Ovary (tissue), 9 donors: ENCODE data around the gene SYNM. TPM values are rescaled to one million over a fixed set of nuclear protein-coding genes. Genes with fewer than 3 reads are reported as not detected.

Source experiments
- DNase-seq, 5 donors: peaks; one replicate each; pipeline ENCODE4 v3.0.0-alpha.2; 2019 to 2020
- H3K27ac ChIP-seq, 2 donors: fragments of 200-600 bp; one replicate each; pipeline versions ENCODE4 v1.5.1 to v1.8.0; 2019 to 2022
- H3K27me3 ChIP-seq: fragments of 200-600 bp; one replicate; pipeline ENCODE4 v1.8.0; 2022
- H3K36me3 ChIP-seq: fragments of 200-600 bp; sonication (generic); one replicate; pipeline ENCODE4 v1.5.1; 2019
- H3K4me1 ChIP-seq: one replicate; pipeline ENCODE4 v1.8.1; 2013; ENCODE audit warnings: mild to moderate bottlenecking, moderate library complexity; ENCODE audit not compliant: insufficient read depth
- H3K4me3 ChIP-seq: fragments of 200-600 bp; sonication (generic); one replicate; pipeline ENCODE4 v1.5.1; 2017
- H3K9me3 ChIP-seq, 2 donors: fragments of 200-600 bp in 1 of 2; sonication (generic) in 1 of 2; one replicate each; pipeline versions ENCODE4 v1.5.1 to v1.8.1; 2013 to 2019; ENCODE audit warnings: mild to moderate bottlenecking in 1 of 2, moderate library complexity in 1 of 2
- CTCF ChIP-seq, 3 donors: fragments of 450-650 bp in 2 of 3; fragments of 200-600 bp in 1 of 3; IDR thresholded peaks; one replicate each; pipeline versions ENCODE4 v1.5.1 to v1.8.0; 2016 to 2022; ENCODE audit warnings: antibody characterized with exemption in 3 of 3, mild to moderate bottlenecking in 1 of 3
- EP300 ChIP-seq: sonication (generic); formaldehyde crosslinking; IDR thresholded peaks from one replicate; pipeline ENCODE4 v1.6.1; 2017; ENCODE audit warnings: antibody characterized with exemption
- POLR2A ChIP-seq: fragments of 450-650 bp; IDR thresholded peaks from one replicate; pipeline ENCODE4 v1.6.1; 2017; ENCODE audit warnings: antibody characterized with exemption, mild to moderate bottlenecking, moderate library complexity
- WGBS, 3 donors: extraction: QIAGEN DNeasy Blood & Tissue Kit in 1 of 3; methylation state at CpG; one replicate each; pipeline versions ENCODE4 v1.1.5 to v1.1.7; 2013 to 2017; 5-methylcytosine and 5-hydroxymethylcytosine counted together
- intact Hi-C, 4 donors: fragments of 100-400 bp; cut with DNase I; formaldehyde crosslinking; loops; one replicate each; pipeline versions ENCODE4 v1.11.0 to v1.15.1; 2022 to 2023
- polyA plus RNA-seq, 2 donors: library from polyadenylated mRNA; stranded (reverse); fragments of 200-250 nt in 1 of 2; fragments of 350-450 nt in 1 of 2; fragmentation: Illumina TruSeq in 1 of 2; extraction: RNeasy Lipid Tissue Mini Kit (QIAGEN cat#74804) in 1 of 2; gene quantifications; one replicate each; pipeline ENCODE4 v1.2.3, GENCODE V29; 2013 to 2014
- total RNA-seq, 7 donors: library from RNA; depleted of rRNA in 2 of 7; stranded (reverse); fragments of >200 nt in 2 of 7; fragmentation: NEBNext Ultra II Directional in 3 of 7; extraction: Animal tissue kit (Norgen Biotek cat#: 25700) in 3 of 7; gene quantifications; one replicate each; pipeline versions ENCODE4 v1.1.0 to v1.2.4, GENCODE V29; 2016 to 2023
- donor health status: DM: no; HTN: no; CAD: no; lungs with moderate emphysema.
- donor health status: DM: no; HTN: no; CAD: no.
- donor health status: Bipolar disorder and iron deficiency.
- donor health status: DM: yes; HTN: yes; CAD: no.
- donor health status: DM: no; HTN: no; CAD: no.
- donor health status: DM: yes; HTN: yes; CAD: no.

SYNM gene
- total and polyA plus RNA-seq, 9 donors: 4.5 to 54.0 (median 14.9) TPM

GRCh38 chr15:99121691-99122410 is 17.0 kb downstream of the SYNM start:
- TF ChIP-seq EP300: no peak
- TF ChIP-seq POLR2A: no peak
- TF ChIP-seq CTCF (IDR thresholded peaks at IDR 0.05): no peak
- Histone ChIP-seq H3K27ac (no peak overlapping the region), H3K27me3 (no peaks in the 10 kb centered on the region), H3K9me3 (no peaks in the 10 kb centered on the region), H3K36me3 (no peaks in the 10 kb centered on the region), H3K4me3 (no peak overlapping the region), H3K4me1 (peaks cover 12% of the 10 kb centered on the region)
- 70 to 82% (median 77%) methylated on average over 8 of the region's 8 CpGs for WGBS, 3 donors
- no peak for DNase-seq
- intact Hi-C loops: no loop called here

DNA sequence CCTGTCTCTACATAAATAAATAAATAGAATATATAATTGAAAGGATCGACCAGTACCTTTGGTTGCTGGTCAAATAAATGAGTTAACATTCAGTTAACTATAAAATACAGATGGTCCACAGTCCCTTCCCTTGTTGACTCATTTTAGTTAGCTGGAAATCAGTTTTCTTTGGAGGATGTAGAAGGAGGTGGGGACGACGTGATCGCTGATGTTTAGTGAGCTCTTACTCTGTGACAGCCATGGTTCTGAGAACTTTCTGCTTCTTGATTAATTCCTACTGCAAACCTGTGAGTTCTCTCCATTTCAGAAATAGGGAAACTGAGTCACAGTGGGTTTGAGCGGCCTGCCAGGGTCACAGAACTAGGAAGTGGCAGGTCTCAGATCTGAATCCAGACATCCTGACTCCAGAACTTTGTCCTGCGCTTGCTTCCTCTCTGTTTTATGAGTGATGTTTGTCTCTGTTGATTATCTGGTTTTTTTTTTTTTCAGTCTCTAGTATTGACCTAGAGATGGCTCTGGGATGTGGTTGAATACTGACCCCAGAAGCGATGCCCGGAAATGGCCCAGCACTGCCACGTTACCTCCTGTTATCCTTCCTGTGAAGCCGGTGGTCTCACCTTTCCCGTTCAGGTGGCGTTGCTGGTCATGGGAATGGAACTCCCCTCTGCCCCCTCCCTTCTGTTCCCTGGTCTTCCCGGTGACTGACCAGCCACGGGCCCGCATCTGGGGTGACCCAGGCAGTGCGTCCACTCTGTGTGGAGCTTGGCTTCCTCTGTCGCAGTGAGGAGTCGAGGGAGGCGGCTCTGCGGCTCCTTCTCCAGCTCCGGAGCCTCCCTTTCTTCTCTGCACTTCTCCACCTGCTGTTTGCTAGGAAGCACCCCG is 18.2 kb downstream of the SYNM start:
- Histone ChIP-seq H3K4me1 (peaks cover 12% of the 10 kb centered on the region), H3K27me3 (no peaks in the 10 kb centered on the region), H3K9me3 (no peaks in the 10 kb centered on the region), H3K36me3 (no peaks in the 10 kb centered on the region), H3K4me3 (no peak overlapping the region), H3K27ac (peak overlapping the region in 1 of 2 donors; percentile 47)
- TF ChIP-seq CTCF (IDR thresholded peaks at IDR 0.05): no peak
- TF ChIP-seq POLR2A: no peak
- TF ChIP-seq EP300: no peak
- intact Hi-C loops: no loop called here
- 51 to 55% (median 53%) methylated on average over 22 of the region's 22 CpGs for WGBS, 3 donors
- DNase-seq: peak in 2 of 5 donors; percentile 16 to 40

DNA sequence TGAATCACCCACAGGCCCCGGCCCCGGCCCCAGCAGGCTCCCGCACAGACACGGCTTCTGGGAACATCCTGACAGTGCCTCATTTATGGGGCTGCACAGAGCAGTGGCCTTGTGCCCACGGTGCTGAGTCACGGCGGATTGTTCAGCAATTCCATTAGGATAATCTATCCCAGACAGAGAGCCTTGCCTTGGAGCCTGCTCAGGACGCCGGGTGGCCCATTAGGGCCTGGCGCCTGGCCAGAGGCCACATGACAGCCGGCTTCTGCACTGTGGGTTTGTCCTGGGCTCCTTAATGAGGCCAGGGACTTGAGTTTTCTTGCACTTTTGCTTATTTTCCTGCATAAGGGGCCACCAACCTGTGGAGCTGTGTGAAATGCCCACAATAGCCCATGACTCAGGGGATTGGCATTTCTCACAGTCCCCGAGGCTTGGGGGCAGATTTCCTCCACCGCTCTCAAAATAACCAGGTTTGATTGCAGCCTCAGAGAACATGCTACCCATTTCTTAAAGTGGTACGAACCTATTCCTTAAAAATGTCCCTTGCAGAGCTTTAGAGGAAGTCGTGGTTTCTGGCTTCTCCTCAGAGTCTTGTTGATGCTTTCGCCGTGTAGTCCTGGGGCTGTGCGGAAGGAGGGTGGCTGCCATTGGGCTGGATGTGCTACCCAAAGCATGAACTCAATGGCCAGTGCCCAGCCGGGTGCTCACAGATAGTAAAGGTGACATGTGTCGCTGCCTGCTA is 19.0 kb downstream of the SYNM start:
- WGBS, 3 donors: 8 to 17% (median 14%) methylated on average over 19 to 20 of the region's 20 CpGs
- Histone ChIP-seq H3K27ac (peak overlapping the region in 1 of 2 donors; percentile 47), H3K36me3 (no peaks in the 10 kb centered on the region), H3K4me1 (peaks cover 12% of the 10 kb centered on the region), H3K27me3 (no peaks in the 10 kb centered on the region), H3K4me3 (peak overlapping the region; percentile 6), H3K9me3 (no peaks in the 10 kb centered on the region)
- DNase-seq: peak; percentile 78 to 86 (median 81)
- intact Hi-C loops: no loop called here
- no peak for TF ChIP-seq CTCF (IDR thresholded peaks at IDR 0.05)

DNA sequence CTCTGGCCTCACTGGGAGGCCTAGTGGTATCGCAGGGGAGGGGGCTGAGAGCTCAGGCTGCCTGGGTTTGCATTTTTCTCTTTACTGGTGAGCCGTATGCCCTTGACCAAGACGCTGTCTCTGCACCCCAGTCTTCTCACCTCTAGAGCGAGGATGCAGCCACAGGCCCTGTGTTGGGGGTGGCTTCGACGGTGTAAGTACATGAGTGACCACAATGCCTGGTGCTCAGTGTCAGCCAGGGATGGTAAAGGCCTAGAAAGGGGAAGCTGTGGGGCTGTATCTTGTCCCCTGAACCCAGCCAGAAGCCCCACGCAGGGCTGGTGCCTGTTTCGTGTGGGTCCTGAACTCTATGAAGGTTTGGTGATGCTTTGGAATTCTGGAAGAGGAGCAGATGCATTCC is 19.8 kb downstream of the SYNM start:
- peak overlapping the region in 1 of 2 donors; percentile 47 for H3K27ac ChIP-seq
- no peaks in the 10 kb centered on the region for H3K27me3 ChIP-seq
- H3K4me3 ChIP-seq: no peak overlapping the region
- 81 to 92% (median 81%) methylated on average over 8 of the region's 8 CpGs for WGBS, 3 donors
- no peak for TF ChIP-seq EP300
- no peak for TF ChIP-seq CTCF (IDR thresholded peaks at IDR 0.05)
- no peak for TF ChIP-seq POLR2A
- peaks cover 12% of the 10 kb centered on the region for H3K4me1 ChIP-seq
- peak in 1 of 5 donors; percentile 21 for DNase-seq
- intact Hi-C loops: loop anchor here in 1 of 4 donors (5.0 kb wide), 1 partner anchor 1748 kb away; no protein-coding TSS in a partner anchor
- H3K36me3 ChIP-seq: no peaks in the 10 kb centered on the region
- no peaks in the 10 kb centered on the region for H3K9me3 ChIP-seq
